IPS DF 19.7 (cell line): ENCODE measurements around the gene ARGLU1.
"Not testable (repeated sequence)": the region's sequence is repeated elsewhere in the genome, so short reads cannot be mapped to it uniquely, and the experiment has no call there.

Experiments
- DNase-seq: peaks from one replicate; pipeline ENCODE4 v3.0.0-alpha.2; 2013; ENCODE audit warnings: low read depth, low spot score

The ARGLU1 gene

GRCh38 chr13:106567474-106568298, at the start of gene ARGLU1:
Gene ARGLU1 (minus strand): TSS chr13:106568137. CDS start chr13:106567919, 218 bp downstream.
- DNase-seq = peak; percentile 50

- peak; percentile 40 for DNase-seq
Measured at GRCh38 chr13:106617561-106617960, 49.6 kb upstream of the ARGLU1 start.

- no peak for DNase-seq
Measured at GRCh38 chr13:106616729-106617128, 48.8 kb upstream of the ARGLU1 start.

- no peak for DNase-seq
Measured at GRCh38 chr13:106614874-106615273, 46.9 kb upstream of the ARGLU1 start.

GRCh38 chr13:106612688-106613087, 44.8 kb upstream of the ARGLU1 start:
- DNase-seq = no peak

GRCh38 chr13:106610486-106610885, 42.5 kb upstream of the ARGLU1 start:
- DNase-seq = no peak

GRCh38 chr13:106609116-106609515, 41.2 kb upstream of the ARGLU1 start:
- no peak for DNase-seq

- no peak for DNase-seq
Measured at GRCh38 chr13:106603546-106603945, 35.6 kb upstream of the ARGLU1 start.

- no peak for DNase-seq
Measured at GRCh38 chr13:106602178-106602577, 34.2 kb upstream of the ARGLU1 start.

GRCh38 chr13:106601489-106601888, 33.6 kb upstream of the ARGLU1 start:
- no peak for DNase-seq

- DNase-seq = not testable (repeated sequence)
Measured at GRCh38 chr13:106600798-106601135, 32.8 kb upstream of the ARGLU1 start.

GRCh38 chr13:106599875-106600797, 32.2 kb upstream of the ARGLU1 start:
- no peak for DNase-seq

- no peak for DNase-seq
Measured at GRCh38 chr13:106597749-106598395, 29.9 kb upstream of the ARGLU1 start.

GRCh38 chr13:106597186-106597585, 29.2 kb upstream of the ARGLU1 start:
- DNase-seq = no peak

- DNase-seq = no peak
Measured at GRCh38 chr13:106596275-106596937, 28.5 kb upstream of the ARGLU1 start.

- no peak for DNase-seq
Measured at GRCh38 chr13:106595625-106596024, 27.7 kb upstream of the ARGLU1 start.

- no peak for DNase-seq
Measured at GRCh38 chr13:106594980-106595379, 27.0 kb upstream of the ARGLU1 start.

GRCh38 chr13:106593132-106593531, 25.2 kb upstream of the ARGLU1 start:
- no peak for DNase-seq

GRCh38 chr13:106591299-106591698, 23.4 kb upstream of the ARGLU1 start:
- DNase-seq = no peak

- DNase-seq = no peak
Measured at GRCh38 chr13:106589716-106590115, 21.8 kb upstream of the ARGLU1 start.

- DNase-seq = no peak
Measured at GRCh38 chr13:106588367-106588766, 20.4 kb upstream of the ARGLU1 start.

- no peak for DNase-seq
Measured at GRCh38 chr13:106587787-106588186, 19.9 kb upstream of the ARGLU1 start.
